HG03064 (cell line): Measurements from ENCODE around the gene SPATS1.
A peak's percentile ranks its signal among the peaks of the same experiment; 100 is the strongest.
"Not testable (repeated sequence)": the region's sequence is repeated elsewhere in the genome, so short reads cannot be mapped to it uniquely, and the experiment has no call there.

Source experiments
- ATAC-seq: cut with Tn5 transposase; IDR thresholded peaks from one replicate; pipeline ENCODE4 v1.9.1; 2021; ENCODE audit warnings: low read depth; ENCODE audit not compliant: unreplicated experiment

The SPATS1 gene

DNA sequence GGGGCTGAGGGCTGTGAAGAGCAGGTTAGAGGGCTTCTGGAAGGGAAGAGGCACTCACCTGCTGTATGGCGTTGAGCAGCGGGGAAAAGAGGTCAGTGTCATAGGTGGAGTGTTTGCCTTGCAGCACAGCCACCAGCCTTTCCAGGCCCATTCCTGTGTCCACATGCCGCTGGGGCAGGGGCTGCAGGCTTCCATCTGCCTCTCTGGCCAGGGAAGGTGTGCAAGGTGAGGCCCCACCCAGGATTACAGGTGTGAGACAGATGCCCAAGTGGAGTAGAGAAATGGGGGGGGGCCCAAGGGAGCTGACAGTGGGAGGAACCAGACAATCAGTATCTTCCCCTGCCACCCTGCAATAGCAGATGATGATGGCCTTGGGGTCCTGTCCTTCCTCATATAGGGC is 32.2 kb upstream of the SPATS1 start:
- ATAC-seq: no peak

DNA sequence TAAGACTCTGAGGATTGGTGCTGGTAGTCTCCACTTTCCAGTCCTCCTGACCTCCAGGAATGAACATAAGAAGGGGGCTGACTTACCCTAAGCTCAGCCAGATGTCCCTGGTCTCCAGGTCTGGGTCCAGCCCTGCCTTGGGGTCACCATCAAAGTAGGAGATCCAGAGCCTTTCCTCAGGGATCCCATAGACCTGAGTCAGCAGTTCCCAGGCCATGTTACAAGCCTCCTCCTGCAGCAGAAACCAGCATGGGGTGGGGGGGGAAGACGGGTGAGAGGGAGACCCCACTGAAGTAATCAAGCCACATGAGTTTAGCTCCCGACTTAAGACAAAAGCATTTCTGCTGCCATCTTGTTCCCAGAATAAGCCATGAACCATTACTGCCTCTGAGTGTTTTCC is 31.1 kb upstream of the SPATS1 start:
- ATAC-seq: no peak

DNA sequence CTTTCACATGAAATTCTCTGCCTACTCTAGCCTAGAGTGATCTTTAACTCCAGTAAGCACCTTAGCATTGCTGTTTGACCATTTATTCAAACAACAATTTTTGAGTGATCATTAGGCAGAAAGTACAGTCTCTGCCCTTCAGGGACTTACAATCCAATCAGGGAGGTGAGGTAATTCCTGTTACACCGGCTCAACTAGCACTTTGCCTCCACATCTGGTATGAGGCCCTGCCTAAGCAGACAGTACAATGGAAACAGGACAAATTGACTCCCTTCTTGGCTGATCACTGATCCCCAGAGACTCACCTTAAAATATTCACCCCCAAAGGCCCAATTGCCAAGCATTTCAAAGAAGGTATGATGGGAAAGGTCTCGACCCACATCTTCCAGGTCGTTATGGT is 30.7 kb upstream of the SPATS1 start:
- no peak for ATAC-seq

DNA sequence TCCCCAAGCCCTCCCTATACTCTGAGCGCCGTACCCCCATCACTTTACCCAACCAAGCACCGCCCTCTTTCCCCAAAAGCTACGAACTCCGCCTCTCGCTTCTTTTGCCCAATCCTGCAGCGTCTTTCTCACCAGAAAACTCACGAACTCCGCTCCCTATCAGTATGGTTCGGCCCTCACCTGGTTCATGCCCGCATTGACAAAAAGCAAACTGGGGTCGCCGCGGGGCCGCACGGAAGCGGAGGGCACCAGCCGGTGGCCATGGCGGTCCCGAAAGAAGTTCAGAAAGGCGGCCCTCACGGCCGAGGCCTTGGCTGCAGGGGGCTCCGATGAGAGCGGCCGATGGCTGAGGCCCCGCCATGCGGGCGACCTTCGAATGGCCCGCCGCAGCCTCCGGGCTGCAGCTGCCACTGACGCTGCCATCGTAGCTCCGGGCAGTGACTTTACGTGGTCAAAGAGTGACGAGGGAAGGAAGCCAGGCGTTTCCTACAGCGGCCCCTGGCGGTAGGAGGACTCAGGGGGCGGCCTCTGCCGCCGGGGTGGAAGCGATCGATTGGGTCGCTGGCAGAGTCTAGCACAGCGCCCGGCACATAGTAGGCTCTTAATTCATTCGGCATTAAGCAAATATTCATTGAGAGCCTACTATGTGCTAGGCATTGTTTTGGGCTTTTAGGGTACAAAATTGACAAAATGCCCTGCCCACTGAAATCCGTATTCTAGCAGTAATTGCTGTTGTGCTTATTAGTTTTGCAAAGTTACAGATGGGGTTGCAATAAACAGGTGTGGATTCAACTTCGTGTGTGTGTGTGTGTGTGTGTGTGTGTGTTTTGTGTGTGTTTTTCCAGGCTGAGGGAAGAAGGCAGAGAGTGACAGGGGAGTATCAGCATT is 29.3 kb upstream of the SPATS1 start, which contains the start of gene AARS2:
AARS2 (minus strand) TSS at position 447 of the 888 bp plus-strand sequence; CDS start at position 423, 24 bp downstream.
- ATAC-seq: peak; percentile 87

DNA sequence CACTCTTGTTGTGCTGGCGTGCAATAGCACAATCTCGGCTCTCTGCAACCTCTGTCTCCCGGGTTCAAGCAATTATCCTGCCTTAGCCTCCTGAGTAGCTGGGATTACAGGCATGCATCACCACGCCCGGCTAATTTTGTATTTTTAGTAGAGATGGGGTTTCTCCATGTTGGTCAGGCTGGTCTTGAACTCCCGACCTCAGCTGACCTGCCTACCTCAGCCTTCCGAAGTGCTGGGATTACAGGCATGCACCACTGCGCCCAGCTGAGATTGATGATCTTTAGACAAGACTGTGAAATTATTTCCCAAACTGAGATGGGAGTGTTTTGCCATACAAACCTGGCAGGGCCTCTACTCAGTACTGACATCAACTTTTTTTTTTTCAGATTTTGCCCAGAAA is 27.8 kb upstream of the SPATS1 start:
- ATAC-seq: not testable (repeated sequence)

DNA sequence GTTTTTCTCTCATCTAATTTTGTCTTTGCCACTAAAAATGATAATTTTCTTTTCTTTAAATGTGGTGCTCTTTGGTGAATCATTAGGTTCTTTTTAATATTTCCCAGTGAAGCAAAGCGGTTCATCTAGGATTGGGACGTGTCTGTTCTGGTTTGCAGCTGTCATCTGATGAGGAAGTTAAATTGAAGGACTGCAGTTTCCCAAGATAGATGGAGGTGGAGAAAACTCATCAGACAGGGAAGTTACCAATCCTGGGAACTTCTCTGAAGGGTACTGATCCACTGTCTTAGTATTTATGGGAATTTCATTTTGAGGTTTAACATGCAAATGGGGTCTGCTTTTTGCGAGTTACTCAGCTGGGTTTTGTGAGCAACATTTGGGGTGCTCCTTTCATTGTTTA is 26.9 kb upstream of the SPATS1 start:
- no peak for ATAC-seq

DNA sequence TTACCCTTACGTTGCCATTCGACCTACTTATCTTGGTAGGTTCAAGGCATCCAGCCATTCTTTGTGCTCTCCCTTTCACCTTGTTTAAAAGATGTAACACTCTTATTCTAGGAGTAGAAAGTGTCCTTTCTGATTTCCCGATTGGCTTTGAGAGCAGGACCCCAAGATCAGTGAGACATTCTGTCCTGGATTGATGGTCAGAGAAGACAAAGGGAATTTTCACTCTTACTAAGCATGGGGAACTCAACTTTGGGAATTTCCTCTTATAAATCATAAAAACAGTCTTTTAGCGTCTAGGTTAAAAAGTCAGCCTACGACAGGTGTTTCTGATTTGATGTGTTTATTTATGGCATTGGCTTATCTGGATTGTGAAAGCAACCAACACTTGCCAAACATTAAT is 26.5 kb upstream of the SPATS1 start:
- ATAC-seq: no peak

DNA sequence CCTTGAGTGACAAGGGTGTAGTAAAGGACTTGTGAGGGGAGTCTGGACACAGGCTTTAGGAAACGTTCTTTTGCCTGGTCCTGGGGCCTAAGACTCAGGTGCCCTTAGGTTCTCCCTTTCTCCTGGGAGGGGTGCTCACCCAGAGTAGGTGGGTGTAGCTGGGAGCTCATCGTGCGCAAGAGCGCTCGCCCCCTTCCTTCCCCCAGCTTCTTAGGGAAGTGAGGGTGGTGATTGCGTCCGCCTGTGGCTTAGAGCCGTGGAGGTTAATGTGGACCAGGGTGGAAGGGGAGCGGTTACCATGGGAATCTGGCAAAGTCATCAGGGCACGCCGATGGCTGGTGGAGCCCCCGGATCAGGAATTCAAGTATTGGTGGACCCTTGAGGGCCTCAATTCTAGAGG is 26.0 kb upstream of the SPATS1 start:
- ATAC-seq: no peak

DNA sequence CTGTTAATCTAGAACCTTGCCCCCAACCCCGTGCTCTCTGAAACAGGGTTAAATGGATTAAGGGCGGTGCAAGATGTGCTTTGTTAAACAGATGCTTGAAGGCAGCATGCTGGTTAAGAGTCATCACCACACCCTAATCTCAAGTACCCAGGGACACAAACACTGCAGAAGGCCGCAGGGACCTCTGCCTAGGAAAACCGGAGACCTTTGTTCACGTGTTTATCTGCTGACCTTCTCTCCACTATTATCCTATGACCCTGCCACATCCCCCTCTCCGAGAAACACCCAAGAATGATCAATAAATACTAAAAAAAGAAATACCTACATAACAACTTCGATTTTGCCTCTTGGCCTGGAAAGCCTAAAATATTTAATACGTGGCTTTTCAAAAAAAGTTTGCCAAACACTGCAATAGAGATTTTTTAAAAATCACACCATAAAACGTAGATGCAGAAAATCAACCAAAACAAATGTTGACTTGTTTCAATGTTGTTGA is 25.3 kb upstream of the SPATS1 start:
- not testable (repeated sequence) for ATAC-seq

DNA sequence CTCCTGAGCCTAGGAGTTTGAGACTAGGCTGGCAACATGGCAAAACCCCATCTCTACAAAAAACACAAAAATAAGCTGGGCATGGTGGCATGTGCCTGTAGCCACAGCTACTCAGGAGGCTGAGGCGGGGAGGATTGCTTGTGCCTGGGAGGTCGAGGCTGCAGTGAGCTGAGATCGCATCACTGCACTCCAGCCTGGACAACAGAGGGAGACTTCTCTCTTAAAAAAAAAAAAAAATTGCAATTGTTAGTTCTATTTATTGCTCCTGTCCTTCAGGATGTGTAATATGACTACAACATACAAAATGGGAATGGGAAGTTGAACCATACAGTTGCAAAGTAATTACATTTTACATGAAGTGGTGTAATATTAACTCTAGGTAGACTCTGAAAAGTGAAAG is 21.2 kb upstream of the SPATS1 start:
- no peak for ATAC-seq

DNA sequence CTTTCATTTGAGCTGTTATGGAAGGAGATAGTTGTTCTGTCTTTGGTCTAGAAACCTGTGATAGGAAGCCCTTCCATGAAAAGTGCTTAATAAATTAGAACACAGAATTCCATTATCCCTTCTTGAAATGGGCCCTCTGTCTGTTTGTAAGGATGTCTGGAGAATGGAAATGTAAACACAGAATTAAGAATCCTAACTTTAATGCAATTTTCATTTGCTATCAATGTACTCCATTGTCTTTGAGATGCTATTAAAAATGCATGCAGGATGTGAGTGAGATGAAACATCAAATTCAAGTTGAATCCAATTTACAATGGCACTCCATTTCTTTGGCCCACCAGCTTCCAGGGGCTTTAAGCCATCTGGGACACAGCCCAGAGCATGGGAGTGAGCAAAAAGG is 15.4 kb upstream of the SPATS1 start:
- ATAC-seq: no peak

DNA sequence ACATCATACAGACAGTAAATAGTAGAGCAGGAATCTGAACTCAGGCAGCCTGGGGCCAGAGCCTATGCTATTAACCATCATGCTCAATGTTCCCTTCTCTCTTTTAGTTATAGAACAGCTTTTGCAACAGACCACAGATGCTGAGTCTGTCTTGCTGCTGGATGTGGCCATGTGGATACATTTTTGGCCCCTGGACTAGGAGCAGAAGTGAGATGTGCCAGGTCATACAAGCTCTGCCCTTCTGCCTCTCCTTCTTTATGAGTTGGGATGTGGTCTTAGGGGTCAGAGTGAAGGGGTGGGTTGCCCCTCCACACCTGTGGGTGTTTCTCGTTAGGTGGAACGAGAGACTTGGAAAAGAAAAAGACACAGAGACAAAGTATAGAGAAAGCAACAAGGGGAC is 14.7 kb upstream of the SPATS1 start:
- ATAC-seq: no peak

DNA sequence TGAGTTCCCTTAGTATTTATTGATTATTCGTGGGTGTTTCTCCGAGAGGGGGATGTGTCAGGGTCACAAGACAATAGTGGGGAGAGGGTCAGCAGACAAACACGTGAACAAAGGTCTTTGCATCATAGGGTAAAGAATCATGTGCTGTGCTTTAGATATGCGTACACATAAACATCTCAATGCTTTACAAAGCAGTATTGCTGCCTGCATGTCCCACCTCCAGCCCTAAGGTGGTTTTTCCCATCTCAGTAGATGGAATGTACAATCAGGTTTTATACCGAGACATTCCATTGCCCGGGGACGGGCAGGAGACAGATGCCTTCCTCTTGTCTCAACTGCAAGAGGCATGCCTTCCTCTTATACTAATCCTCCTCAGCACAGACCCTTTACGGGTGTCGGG is 14.2 kb upstream of the SPATS1 start:
- not testable (repeated sequence) for ATAC-seq

DNA sequence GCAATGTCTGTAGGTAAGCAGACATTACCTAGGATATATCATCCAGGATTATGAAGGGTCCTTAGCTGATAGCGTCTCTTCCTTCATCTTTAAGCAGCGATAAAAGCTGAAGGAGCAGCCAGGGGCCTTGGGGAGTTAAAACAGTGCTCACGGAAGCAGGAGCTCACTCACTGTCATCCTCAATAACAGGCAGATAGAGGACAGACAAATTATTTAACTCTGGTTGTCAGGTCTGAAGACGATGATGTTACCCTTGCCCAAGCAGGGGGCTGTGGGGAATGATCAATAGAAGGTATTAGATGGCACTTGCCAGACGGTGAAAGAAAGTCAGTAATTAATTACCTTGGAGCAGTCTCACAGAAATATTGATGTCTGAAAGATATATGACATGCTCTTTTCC is 12.6 kb upstream of the SPATS1 start:
- no peak for ATAC-seq

DNA sequence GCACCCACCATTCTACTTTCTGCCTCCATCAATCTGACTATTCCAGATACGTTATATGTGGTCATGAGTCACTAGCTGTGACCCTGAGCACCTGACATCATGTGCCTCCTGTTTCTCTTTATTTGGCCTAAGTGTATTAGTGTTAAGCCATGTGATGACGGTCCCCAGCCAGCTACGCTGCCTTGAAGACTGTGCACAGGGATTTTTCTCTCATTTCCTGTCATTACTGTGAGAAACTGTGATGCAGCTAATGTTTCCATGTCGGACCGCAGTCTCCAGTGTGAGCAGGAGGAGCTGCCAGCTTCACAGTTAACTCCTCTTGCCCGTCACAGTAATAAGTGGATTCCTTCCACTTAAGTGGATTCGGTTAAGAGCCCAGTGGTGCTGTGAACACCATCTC is 9.9 kb upstream of the SPATS1 start:
- no peak for ATAC-seq

DNA sequence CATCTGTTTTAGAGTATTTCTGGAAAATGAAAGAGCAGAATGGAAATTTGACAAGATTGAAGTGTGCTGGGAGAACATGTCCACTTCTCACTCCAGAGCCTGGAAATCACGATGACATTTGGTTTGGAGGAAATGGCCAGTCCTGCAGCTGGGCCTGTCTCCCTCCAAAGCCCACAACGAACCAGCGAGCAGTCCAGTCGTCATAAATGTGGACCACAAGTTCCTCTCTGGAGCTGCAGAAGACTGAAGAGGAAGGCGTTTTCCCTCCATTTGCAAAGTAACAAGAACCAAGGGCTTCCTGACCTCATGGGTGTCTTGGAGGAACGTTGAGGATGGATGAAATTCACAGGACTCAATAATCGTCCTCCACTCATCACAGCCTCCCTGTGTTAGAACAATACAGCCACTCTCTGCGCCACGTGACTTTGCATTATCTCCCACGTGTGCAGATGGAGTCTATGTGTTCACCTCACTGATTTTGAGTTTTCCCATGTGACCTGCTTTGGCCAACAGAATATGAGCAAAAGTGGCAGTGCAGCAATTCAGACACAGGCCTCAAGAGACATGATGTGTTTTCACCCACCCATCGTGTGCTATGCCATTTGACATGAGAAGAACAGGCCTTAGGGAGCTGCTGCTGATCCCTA is 9.1 kb upstream of the SPATS1 start:
- ATAC-seq: no peak

DNA sequence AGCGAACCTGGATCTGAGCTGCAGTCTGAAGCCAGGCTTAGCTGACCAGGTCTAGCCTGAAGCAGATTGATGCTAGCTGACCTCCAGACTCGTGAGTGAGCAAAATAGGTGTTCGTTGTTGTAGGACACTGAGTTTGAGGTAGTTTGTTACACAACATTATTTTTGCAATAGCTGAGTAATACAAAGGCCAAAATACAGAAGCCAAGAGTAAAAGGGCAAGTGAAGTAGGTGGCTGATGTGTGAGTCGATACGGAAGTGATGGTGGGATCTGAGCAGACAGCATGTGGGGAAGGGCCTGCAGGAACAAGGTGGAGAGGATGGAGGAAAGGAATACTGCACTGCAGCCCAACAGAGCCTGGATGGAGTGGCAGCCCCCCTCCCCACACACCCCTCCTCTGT is 8.5 kb upstream of the SPATS1 start:
- ATAC-seq: no peak

DNA sequence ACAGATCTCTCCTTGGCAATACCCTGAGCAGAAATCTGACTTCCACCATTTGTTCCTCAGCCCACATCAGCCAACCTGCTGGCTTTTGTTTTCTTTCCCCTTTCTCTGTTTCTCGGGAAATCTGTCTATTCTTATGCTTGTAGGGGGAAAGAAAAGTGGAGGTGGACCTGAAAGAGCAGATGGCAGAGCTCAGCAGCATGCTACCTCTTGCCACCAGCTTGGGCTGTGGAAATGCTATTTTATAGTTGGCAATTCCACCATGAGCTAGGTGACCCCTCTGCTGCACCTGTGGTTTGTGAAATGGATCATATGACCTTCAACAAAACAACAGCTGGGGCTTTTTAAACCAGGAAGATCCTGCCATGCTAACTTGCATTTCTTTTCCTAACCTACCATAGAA is 6.8 kb upstream of the SPATS1 start:
- no peak for ATAC-seq

DNA sequence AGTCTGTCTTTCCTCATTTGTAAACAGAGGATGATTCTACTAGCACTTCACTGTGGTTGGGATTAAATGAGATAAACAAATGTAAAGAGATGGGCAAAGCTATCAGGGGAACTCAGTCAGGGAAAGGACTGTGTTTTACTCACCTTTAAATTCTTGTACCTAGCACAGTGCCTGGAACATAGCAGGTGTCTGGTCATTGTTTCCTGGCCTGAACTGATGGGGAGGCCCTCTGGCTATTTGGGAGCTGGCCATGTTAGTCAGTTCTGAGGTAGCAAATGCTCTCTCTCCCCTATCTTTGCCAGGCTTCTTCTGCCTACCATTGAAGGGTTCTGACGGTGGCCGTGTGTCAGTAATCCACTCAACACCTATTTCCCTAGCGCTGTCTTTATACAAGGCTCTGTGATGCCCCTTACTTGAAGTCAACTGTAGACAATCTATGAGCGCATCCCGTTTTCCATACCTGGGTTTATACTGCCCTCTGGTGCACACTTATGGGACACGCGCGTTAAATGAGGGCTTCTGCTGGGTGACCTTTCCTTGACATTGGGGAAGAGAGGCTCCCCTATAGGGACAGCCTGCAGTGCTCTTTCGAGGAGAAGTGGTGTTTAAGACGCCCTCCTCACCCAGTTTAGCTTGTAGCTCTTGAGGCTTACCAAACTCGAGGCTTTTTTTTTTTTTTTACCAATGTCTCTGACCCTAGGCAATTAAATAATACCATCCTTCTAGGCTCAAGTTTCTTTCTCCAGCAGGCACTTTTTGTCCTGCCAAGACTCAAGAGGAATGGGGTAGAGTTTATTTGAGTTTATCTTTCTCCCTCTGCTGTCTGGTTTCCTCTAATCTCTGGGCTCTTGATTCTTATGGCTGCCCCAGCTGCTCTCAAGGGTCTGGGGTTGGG is 4.0 kb upstream of the SPATS1 start:
- ATAC-seq: no peak

DNA sequence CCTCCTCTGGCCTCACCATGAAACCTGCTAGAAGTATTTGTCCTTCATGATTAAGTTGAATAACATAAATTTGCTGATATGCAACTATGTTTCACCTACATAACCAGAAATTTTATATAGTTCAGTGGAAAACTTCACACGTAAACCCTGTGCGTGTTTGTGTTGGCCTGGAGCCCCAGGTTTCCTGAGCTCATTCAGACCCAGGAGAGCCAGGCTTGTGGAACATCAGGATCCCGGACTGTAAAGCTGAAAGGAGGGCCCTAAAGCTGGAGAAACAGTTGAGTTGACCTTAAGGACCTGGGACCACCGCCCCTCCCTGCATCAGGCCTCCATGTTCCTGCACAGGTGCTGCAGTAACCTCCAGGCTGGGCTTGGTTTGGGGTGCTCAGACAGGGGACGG is 3.1 kb upstream of the SPATS1 start:
- no peak for ATAC-seq
